ENCODE measurements around the gene GRID1.

GRID1 gene

GRCh38 chr10:86345296-86345858 is 21.2 kb downstream of the GRID1 start:
- Mint-ChIP-seq H3K4me3 (no peak overlapping the region), H3K36me3 (no peaks in the 10 kb centered on the region), H3K9me3 (ENCODE audit: low read depth) (no peaks in the 10 kb centered on the region), H3K4me1 (ENCODE audit: low read depth) (no peaks in the 10 kb centered on the region), H3K27me3 (no peaks in the 10 kb centered on the region), H3K27ac (no peak overlapping the region)

GRCh38 chr10:86344714-86345161 is 21.9 kb downstream of the GRID1 start:
- Mint-ChIP-seq H3K9me3 (ENCODE audit: low read depth) (no peaks in the 10 kb centered on the region), H3K27me3 (no peaks in the 10 kb centered on the region), H3K36me3 (no peaks in the 10 kb centered on the region), H3K27ac (no peak overlapping the region), H3K4me1 (ENCODE audit: low read depth) (no peaks in the 10 kb centered on the region), H3K4me3 (no peak overlapping the region)

- Mint-ChIP-seq H3K27me3 (peaks cover 2% of the 10 kb centered on the region), H3K4me1 (ENCODE audit: low read depth) (no peaks in the 10 kb centered on the region), H3K27ac (no peak overlapping the region), H3K9me3 (ENCODE audit: low read depth) (no peaks in the 10 kb centered on the region), H3K36me3 (no peaks in the 10 kb centered on the region), H3K4me3 (no peak overlapping the region)
Observed at GRCh38 chr10:86344281-86344680, 22.3 kb downstream of the GRID1 start.

GRCh38 chr10:86343761-86344160 is 22.8 kb downstream of the GRID1 start:
- H3K4me1 Mint-ChIP-seq (ENCODE audit: low read depth) = no peaks in the 10 kb centered on the region
- H3K9me3 Mint-ChIP-seq (ENCODE audit: low read depth) = no peaks in the 10 kb centered on the region
- no peak overlapping the region for H3K27ac Mint-ChIP-seq
- H3K4me3 Mint-ChIP-seq = no peak overlapping the region
- no peaks in the 10 kb centered on the region for H3K36me3 Mint-ChIP-seq
- peaks cover 3% of the 10 kb centered on the region for H3K27me3 Mint-ChIP-seq

GRCh38 chr10:86342111-86342863 is 24.3 kb downstream of the GRID1 start:
- Mint-ChIP-seq H3K36me3 (no peaks in the 10 kb centered on the region), H3K4me1 (ENCODE audit: low read depth) (no peaks in the 10 kb centered on the region), H3K9me3 (ENCODE audit: low read depth) (no peaks in the 10 kb centered on the region), H3K27me3 (peaks cover 3% of the 10 kb centered on the region), H3K27ac (no peak overlapping the region), H3K4me3 (no peak overlapping the region)

GRCh38 chr10:86341361-86341811 is 25.2 kb downstream of the GRID1 start:
- Mint-ChIP-seq H3K9me3 (ENCODE audit: low read depth) (no peaks in the 10 kb centered on the region), H3K36me3 (no peaks in the 10 kb centered on the region), H3K27ac (no peak overlapping the region), H3K27me3 (peaks cover 3% of the 10 kb centered on the region), H3K4me1 (ENCODE audit: low read depth) (no peaks in the 10 kb centered on the region), H3K4me3 (no peak overlapping the region)

GRCh38 chr10:86340991-86341260 is 25.7 kb downstream of the GRID1 start:
- no peak overlapping the region for H3K27ac Mint-ChIP-seq
- no peaks in the 10 kb centered on the region for H3K9me3 Mint-ChIP-seq (ENCODE audit: low read depth)
- H3K36me3 Mint-ChIP-seq = no peaks in the 10 kb centered on the region
- peaks cover 3% of the 10 kb centered on the region for H3K27me3 Mint-ChIP-seq
- H3K4me1 Mint-ChIP-seq (ENCODE audit: low read depth) = no peaks in the 10 kb centered on the region
- H3K4me3 Mint-ChIP-seq = no peak overlapping the region

- Mint-ChIP-seq H3K27ac (no peak overlapping the region), H3K36me3 (no peaks in the 10 kb centered on the region), H3K9me3 (ENCODE audit: low read depth) (no peaks in the 10 kb centered on the region), H3K4me1 (ENCODE audit: low read depth) (no peaks in the 10 kb centered on the region), H3K4me3 (no peak overlapping the region), H3K27me3 (peaks cover 3% of the 10 kb centered on the region)
Observed at GRCh38 chr10:86340176-86340990, 26.2 kb downstream of the GRID1 start.

- Mint-ChIP-seq H3K27me3 (peaks cover 3% of the 10 kb centered on the region), H3K27ac (no peak overlapping the region), H3K36me3 (no peaks in the 10 kb centered on the region), H3K4me1 (ENCODE audit: low read depth) (no peaks in the 10 kb centered on the region), H3K4me3 (no peak overlapping the region), H3K9me3 (ENCODE audit: low read depth) (no peaks in the 10 kb centered on the region)
Observed at GRCh38 chr10:86339226-86339865, 27.2 kb downstream of the GRID1 start.

- no peaks in the 10 kb centered on the region for H3K36me3 Mint-ChIP-seq
- H3K9me3 Mint-ChIP-seq (ENCODE audit: low read depth) = no peaks in the 10 kb centered on the region
- peaks cover 3% of the 10 kb centered on the region for H3K27me3 Mint-ChIP-seq
- H3K27ac Mint-ChIP-seq = no peak overlapping the region
- H3K4me1 Mint-ChIP-seq (ENCODE audit: low read depth) = no peaks in the 10 kb centered on the region
- H3K4me3 Mint-ChIP-seq = no peak overlapping the region
Observed at GRCh38 chr10:86337121-86337601, 29.4 kb downstream of the GRID1 start.

GRCh38 chr10:86336341-86336740 is 30.3 kb downstream of the GRID1 start:
- peaks cover 3% of the 10 kb centered on the region for H3K27me3 Mint-ChIP-seq
- no peak overlapping the region for H3K27ac Mint-ChIP-seq
- no peak overlapping the region for H3K4me3 Mint-ChIP-seq
- H3K4me1 Mint-ChIP-seq (ENCODE audit: low read depth) = no peaks in the 10 kb centered on the region
- H3K36me3 Mint-ChIP-seq = no peaks in the 10 kb centered on the region
- H3K9me3 Mint-ChIP-seq (ENCODE audit: low read depth) = no peaks in the 10 kb centered on the region

GRCh38 chr10:86335831-86336230 is 30.8 kb downstream of the GRID1 start:
- Mint-ChIP-seq H3K27me3 (peaks cover 3% of the 10 kb centered on the region), H3K9me3 (ENCODE audit: low read depth) (no peaks in the 10 kb centered on the region), H3K27ac (no peak overlapping the region)

GRCh38 chr10:86335257-86335656 is 31.3 kb downstream of the GRID1 start:
- H3K36me3 Mint-ChIP-seq = no peaks in the 10 kb centered on the region

More at GRCh38 chr10:86335831-86336230, 30.8 kb downstream of the GRID1 start:
- no peaks in the 10 kb centered on the region for H3K4me1 Mint-ChIP-seq (ENCODE audit: low read depth)
- H3K36me3 Mint-ChIP-seq = no peaks in the 10 kb centered on the region
- H3K4me3 Mint-ChIP-seq = no peak overlapping the region

GRCh38 chr10:86334488-86335085 is 32.0 kb downstream of the GRID1 start:
- no peaks in the 10 kb centered on the region for H3K4me1 Mint-ChIP-seq (ENCODE audit: low read depth)
- no peak overlapping the region for H3K4me3 Mint-ChIP-seq
- no peaks in the 10 kb centered on the region for H3K36me3 Mint-ChIP-seq
- no peaks in the 10 kb centered on the region for H3K9me3 Mint-ChIP-seq (ENCODE audit: low read depth)
- H3K27ac Mint-ChIP-seq = no peak overlapping the region
- peaks cover 2% of the 10 kb centered on the region for H3K27me3 Mint-ChIP-seq

More at GRCh38 chr10:86335257-86335656, 31.3 kb downstream of the GRID1 start:
- no peak overlapping the region for H3K4me3 Mint-ChIP-seq
- H3K27me3 Mint-ChIP-seq = peaks cover 3% of the 10 kb centered on the region
- H3K4me1 Mint-ChIP-seq (ENCODE audit: low read depth) = no peaks in the 10 kb centered on the region
- no peaks in the 10 kb centered on the region for H3K9me3 Mint-ChIP-seq (ENCODE audit: low read depth)
- H3K27ac Mint-ChIP-seq = no peak overlapping the region

Data from activated naive CD8-positive, alpha-beta T cell (primary cell).